Measurements from ENCODE around the gene DAZAP1. TPM values are rescaled to one million over a fixed set of nuclear protein-coding genes. Genes with fewer than 3 reads are reported as not detected.

Gene DAZAP1
- total RNA-seq, 4 donors from 2014 or later: 53.7 to 74.1 (median 63.4) TPM

DNA sequence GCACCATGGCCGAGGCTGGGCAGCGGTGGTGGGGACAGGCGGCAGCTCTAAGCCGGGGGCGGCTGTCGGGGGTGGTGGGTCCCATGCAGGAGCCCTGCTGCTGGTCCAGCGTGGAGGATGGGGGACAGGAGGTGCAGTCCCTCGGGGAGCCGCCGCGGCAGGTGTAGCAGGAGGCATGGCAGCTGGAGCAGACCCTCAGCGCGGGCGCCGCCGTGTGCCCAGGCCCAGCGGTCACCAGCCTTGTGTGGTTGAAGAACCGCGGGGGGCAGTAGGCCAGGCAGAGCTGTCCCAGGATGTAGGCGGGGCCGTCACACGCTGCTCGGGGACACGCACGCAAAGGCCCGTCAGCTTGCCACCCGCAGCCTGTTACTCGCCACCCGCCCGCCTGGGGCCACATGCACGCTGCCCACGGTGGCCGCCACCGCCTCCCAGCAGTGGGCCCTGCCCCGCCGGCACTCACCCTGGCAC is 74.5 kb downstream of the DAZAP1 start:
- no peaks in the 10 kb centered on the region for H3K27me3 ChIP-seq
- no peak for ATAC-seq
- in situ Hi-C loops (cut with MboI; ENCODE audit: low sequenced_read_pairs in 4 of 4): no loop called here

DNA sequence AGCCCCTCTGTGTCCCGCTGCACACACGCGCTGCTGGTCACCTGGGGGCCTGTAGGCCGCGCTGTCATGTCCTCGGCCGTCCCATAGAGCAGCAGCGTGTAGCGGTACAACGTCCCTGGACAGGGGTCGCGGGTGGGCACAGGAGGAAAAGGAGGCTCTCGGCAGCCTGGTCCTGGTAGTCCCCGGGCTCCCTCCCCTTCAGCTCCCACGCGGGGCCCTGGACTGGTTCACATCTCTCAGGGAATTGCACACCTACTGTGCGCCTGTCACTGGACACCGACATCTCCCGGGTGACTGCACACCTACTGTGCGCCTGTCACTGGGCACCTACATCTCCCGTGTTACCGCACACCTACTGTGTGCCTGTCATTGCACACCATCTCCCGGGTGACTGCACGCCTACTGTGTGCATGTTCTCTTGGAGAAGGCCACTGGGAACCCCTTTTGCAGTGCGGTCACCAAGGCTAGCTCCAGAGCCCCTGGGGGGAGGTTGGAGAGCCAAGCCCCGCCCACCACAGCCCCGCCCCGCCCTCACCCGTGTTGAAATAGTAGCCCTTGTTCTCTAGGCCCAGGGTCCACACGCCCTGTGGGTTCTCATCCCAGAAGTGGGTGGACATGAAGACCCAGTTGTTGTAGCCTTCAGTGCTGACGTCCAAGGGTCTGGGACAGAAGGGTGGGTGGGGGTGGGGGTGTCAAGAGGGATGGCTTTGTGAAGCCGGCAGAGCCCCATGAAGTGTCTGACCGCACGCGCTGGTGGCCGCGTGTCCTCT is 75.2 kb downstream of the DAZAP1 start:
- in situ Hi-C loops (cut with MboI; ENCODE audit: low sequenced_read_pairs in 4 of 4): no loop called here
- no peak overlapping the region for H3K27ac ChIP-seq
- TF ChIP-seq, protein P1, sequence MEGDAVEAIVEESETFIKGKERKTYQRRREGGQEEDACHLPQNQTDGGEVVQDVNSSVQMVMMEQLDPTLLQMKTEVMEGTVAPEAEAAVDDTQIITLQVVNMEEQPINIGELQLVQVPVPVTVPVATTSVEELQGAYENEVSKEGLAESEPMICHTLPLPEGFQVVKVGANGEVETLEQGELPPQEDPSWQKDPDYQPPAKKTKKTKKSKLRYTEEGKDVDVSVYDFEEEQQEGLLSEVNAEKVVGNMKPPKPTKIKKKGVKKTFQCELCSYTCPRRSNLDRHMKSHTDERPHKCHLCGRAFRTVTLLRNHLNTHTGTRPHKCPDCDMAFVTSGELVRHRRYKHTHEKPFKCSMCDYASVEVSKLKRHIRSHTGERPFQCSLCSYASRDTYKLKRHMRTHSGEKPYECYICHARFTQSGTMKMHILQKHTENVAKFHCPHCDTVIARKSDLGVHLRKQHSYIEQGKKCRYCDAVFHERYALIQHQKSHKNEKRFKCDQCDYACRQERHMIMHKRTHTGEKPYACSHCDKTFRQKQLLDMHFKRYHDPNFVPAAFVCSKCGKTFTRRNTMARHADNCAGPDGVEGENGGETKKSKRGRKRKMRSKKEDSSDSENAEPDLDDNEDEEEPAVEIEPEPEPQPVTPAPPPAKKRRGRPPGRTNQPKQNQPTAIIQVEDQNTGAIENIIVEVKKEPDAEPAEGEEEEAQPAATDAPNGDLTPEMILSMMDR (IDR thresholded peaks at IDR 0.05 in 4 of 5, conservative IDR thresholded peaks at IDR 0.05 in 1 of 5): no peak
- TF ChIP-seq POLR2A (IDR thresholded peaks at IDR 0.05): no peak
- DNase-seq (no peak), ATAC-seq (no peak)
- no peaks in the 10 kb centered on the region for H3K27me3 ChIP-seq
- H3K9me3 ChIP-seq: no peaks in the 10 kb centered on the region
- no peaks in the 10 kb centered on the region for H3K36me3 ChIP-seq
- intact Hi-C loops (cut with DNase I; ENCODE audit: low total_unique reads): no loop called here
- no peak overlapping the region for H3K4me3 ChIP-seq
- peaks cover 9 to 16% of the 10 kb centered on the region in 2 donors for H3K4me1 ChIP-seq

More for the DNA sequence above, 74.5 kb downstream of the DAZAP1 start:
- Histone ChIP-seq H3K4me1 (peaks cover 9 to 16% of the 10 kb centered on the region in 2 donors), H3K9me3 (no peaks in the 10 kb centered on the region), H3K36me3 (no peaks in the 10 kb centered on the region), H3K4me3 (no peak overlapping the region), H3K27ac (no peak overlapping the region)
- intact Hi-C loops (cut with DNase I; ENCODE audit: low total_unique reads): no loop called here
- no peak for TF ChIP-seq POLR2A (IDR thresholded peaks at IDR 0.05)
- no peak for DNase-seq

DNA sequence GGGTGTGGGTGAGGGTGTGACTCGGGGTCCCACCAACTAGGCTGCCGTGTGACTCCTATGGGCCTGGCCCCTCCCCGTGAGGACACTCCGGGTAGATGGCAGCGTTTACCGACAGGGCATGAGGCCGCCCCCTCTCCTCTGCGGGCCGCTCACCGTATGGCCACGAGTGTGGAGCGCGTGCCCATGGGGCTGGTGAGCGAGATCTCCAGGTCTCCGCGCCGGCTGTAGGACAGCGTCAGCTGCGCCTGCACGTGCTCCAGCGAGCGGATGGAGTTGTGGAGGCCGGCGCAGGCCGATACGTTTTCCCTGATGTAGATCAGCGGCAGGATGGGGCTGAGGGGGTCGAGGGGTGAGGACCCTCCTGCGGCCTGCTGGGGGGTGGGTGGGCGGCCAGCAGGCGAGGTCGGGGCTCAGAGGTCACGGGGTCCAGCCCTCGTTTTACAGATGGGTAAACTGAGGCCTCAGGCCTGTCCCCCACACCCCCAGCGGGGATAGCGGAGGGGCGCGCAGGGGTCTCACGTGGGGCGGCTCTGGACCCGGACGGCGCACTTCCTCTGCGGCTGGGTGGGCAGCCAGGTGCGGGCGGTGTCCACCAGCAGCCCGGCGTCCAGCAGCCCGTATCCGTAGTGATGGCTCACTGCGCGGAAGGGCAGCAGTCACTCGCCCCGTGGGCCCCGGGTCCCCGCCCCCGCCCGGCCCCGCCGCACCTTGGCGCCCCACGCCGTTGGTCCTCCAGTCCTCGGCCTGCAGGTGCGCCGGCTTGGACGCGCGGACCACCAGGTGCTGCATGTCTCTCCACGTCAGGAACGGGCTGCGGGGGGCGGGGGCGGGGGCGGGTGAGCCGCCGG is 76.0 kb downstream of the DAZAP1 start:
- TF ChIP-seq, protein P1 (IDR thresholded peaks at IDR 0.05 in 4 of 5, conservative IDR thresholded peaks at IDR 0.05 in 1 of 5): no peak
- no peak for TF ChIP-seq POLR2A (IDR thresholded peaks at IDR 0.05)
- no peaks in the 10 kb centered on the region for H3K27me3 ChIP-seq
- H3K4me1 ChIP-seq: peaks cover 3 to 8% of the 10 kb centered on the region in 2 donors
- in situ Hi-C loops (cut with MboI; ENCODE audit: low sequenced_read_pairs in 4 of 4) (no loop called here), intact Hi-C loops (cut with DNase I; ENCODE audit: low total_unique reads) (no loop called here)
- no peaks in the 10 kb centered on the region for H3K36me3 ChIP-seq
- H3K9me3 ChIP-seq: no peaks in the 10 kb centered on the region
- DNase-seq (no peak), ATAC-seq (no peak)
- no peak overlapping the region for H3K27ac ChIP-seq
- no peak overlapping the region for H3K4me3 ChIP-seq

DNA sequence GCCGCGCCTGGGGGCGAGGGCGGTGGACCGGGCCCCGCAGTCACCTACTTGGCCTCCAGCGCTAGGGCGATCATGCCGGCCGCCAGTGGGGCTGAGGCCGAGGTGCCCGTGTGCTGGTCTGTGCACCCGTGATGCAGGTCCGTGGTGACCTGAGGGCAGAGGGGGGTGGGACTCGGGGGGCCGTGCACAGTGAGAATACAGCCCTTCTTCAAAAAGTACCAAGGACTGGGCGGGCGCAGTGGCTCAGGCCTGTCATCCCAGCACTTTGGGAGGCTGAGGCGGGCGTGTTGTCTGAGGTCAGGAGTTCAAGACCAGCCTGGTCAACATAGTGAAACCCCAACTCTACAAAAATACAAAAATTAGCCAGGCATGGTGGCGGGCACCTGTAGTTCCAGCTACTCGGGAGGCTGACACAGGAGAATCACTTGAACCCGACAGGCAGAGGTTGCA is 76.6 kb downstream of the DAZAP1 start:
- ATAC-seq (no peak), DNase-seq (no peak)
- no peaks in the 10 kb centered on the region for H3K27me3 ChIP-seq
- intact Hi-C loops (cut with DNase I; ENCODE audit: low total_unique reads) (no loop called here), in situ Hi-C loops (cut with MboI; ENCODE audit: low sequenced_read_pairs in 4 of 4) (no loop called here)
- H3K27ac ChIP-seq: no peak overlapping the region
- TF ChIP-seq, protein P1 (IDR thresholded peaks at IDR 0.05 in 4 of 5, conservative IDR thresholded peaks at IDR 0.05 in 1 of 5): no peak
- no peak for TF ChIP-seq POLR2A (IDR thresholded peaks at IDR 0.05)
- H3K4me1 ChIP-seq: peaks cover 0 to 4% of the 10 kb centered on the region in 2 donors
- H3K4me3 ChIP-seq: no peak overlapping the region
- H3K9me3 ChIP-seq: no peaks in the 10 kb centered on the region
- no peaks in the 10 kb centered on the region for H3K36me3 ChIP-seq

Other genes with a start within 250 kb of the DAZAP1 start
- gene SBNO2, start 233.3 kb upstream of the DAZAP1 start, total RNA-seq: 10 to 100 TPM; 22.2 to 49.8 (median 30.9) TPM
- gene STK11, start 201.8 kb upstream of the DAZAP1 start, total RNA-seq: 100 to 1,000 TPM in 3 of 4 donors, 10 to 100 TPM in 1; 91.5 to 194 (median 149) TPM
- gene CBARP, start 169.6 kb upstream of the DAZAP1 start, total RNA-seq: 1 to 10 TPM in 1 of 4 donors, under 1 TPM in 3; 0.10 to 1.3 (median 0.53) TPM
- 100 to 1,000 TPM; 189 to 442 (median 273) TPM for gene ATP5F1D, start 165.8 kb upstream of the DAZAP1 start, total RNA-seq
- 100 to 1,000 TPM in 2 of 4 donors, 10 to 100 TPM in 2; 34.9 to 117 (median 86.3) TPM for gene MIDN, start 159.0 kb upstream of the DAZAP1 start, total RNA-seq
- gene CIRBP, start 138.3 kb upstream of the DAZAP1 start, total RNA-seq: 100 to 1,000 TPM; 274 to 578 (median 418) TPM
- gene FAM174C, start 132.1 kb upstream of the DAZAP1 start, total RNA-seq: 10 to 100 TPM; 18.7 to 36.7 (median 28.7) TPM
- gene EFNA2, start 121.7 kb upstream of the DAZAP1 start, total RNA-seq: not detected
- 100 to 1,000 TPM; 259 to 497 (median 377) TPM for gene NDUFS7, start 23.7 kb upstream of the DAZAP1 start, total RNA-seq
- 100 to 1,000 TPM; 269 to 421 (median 373) TPM for gene GAMT, start 6.0 kb upstream of the DAZAP1 start, total RNA-seq
- gene RPS15, start 30.8 kb downstream of the DAZAP1 start, total RNA-seq: 1,000 to 10,000 TPM; 2,323 to 3,835 (median 2,607) TPM
- gene APC2, start 42.5 kb downstream of the DAZAP1 start, total RNA-seq: under 1 TPM in 1 of 4 donors, not detected in 3; 0.04 TPM
- gene C19orf25, start 71.6 kb downstream of the DAZAP1 start, total RNA-seq: 10 to 100 TPM; 18.7 to 25.7 (median 19.9) TPM
- under 1 TPM; 0.12 to 0.60 (median 0.37) TPM for gene PCSK4, start 82.8 kb downstream of the DAZAP1 start, total RNA-seq
- gene REEP6, start 83.6 kb downstream of the DAZAP1 start, total RNA-seq: 1 to 10 TPM; 1.1 to 2.3 (median 1.5) TPM
- gene ADAMTSL5, start 105.4 kb downstream of the DAZAP1 start, total RNA-seq: 1 to 10 TPM in 3 of 4 donors, under 1 TPM in 1; 0.41 to 6.5 (median 3.0) TPM
- not detected for gene PLK5, start 116.5 kb downstream of the DAZAP1 start, total RNA-seq
- gene MEX3D, start 160.7 kb downstream of the DAZAP1 start, total RNA-seq: 1 to 10 TPM; 2.4 to 7.9 (median 5.3) TPM
- 100 to 1,000 TPM in 2 of 4 donors, 10 to 100 TPM in 2; 66.9 to 147 (median 118) TPM for gene MBD3, start 185.3 kb downstream of the DAZAP1 start, total RNA-seq
- 100 to 1,000 TPM; 106 to 173 (median 154) TPM for gene UQCR11, start 197.9 kb downstream of the DAZAP1 start, total RNA-seq
- gene TCF3, start 245.0 kb downstream of the DAZAP1 start, total RNA-seq: 10 to 100 TPM; 22.0 to 58.6 (median 42.5) TPM

Measured in gastrocnemius medialis (tissue), 4 donors.